ENCODE data around the gene KCNH2. TPM values are rescaled to one million over a fixed set of nuclear protein-coding genes. Genes with fewer than 3 reads are reported as not detected.

KCNH2 gene
- total and polyA plus RNA-seq, 2 of the 8 experiments (the other 6 are each of a cell fraction or from before 2014, with no cell fraction given): 8.0 to 15.0 TPM

GRCh38 chr7:151005566-151005965 lies 27.4 kb upstream of the KCNH2 start:
- Histone ChIP-seq H3K9ac (replicated peaks in 1 of 4; ENCODE audit: extremely low read depth in 1 of 4, low read depth in 3 of 4, low read length in 3 of 4) (no peak overlapping the region), H4K8ac (ENCODE audit: extremely low read depth, insufficient read depth, low read length) (no peak overlapping the region), H3K79me2 (ENCODE audit: control insufficient read depth in 1 of 2, insufficient read depth in 2 of 2, low read length in 2 of 2) (no peaks in the 10 kb centered on the region), H3K9me3 (ENCODE audit: insufficient read depth in 2 of 2, low read depth in 1 of 2, low read length in 1 of 2) (no peaks in the 10 kb centered on the region), H2BK120ac (replicated peaks; ENCODE audit: low read depth, low read length) (no peak overlapping the region), H4K5ac (ENCODE audit: insufficient read length, low read depth, low read length) (no peak overlapping the region), H2BK5ac (ENCODE audit: low read depth, low read length) (no peak overlapping the region), H2BK20ac (ENCODE audit: low read length) (no peak overlapping the region), H3K79me1 (ENCODE audit: low read depth, low read length) (no peaks in the 10 kb centered on the region), H2AFZ (ENCODE audit: low read length) (no peak overlapping the region), H3K23ac (ENCODE audit: insufficient read length) (no peak overlapping the region), H3K27me3 (replicated peaks in 1 of 4; ENCODE audit: control insufficient read depth in 3 of 4, extremely low read depth in 1 of 4, insufficient read depth in 3 of 4, low read length in 3 of 4) (no peaks in the 10 kb centered on the region), H2BK12ac (ENCODE audit: low read depth, low read length) (no peak overlapping the region), H2AK5ac (ENCODE audit: low read depth, low read length) (no peak overlapping the region), H3K18ac (ENCODE audit: extremely low read depth, low read length) (no peak overlapping the region), H3K23me2 (ENCODE audit: low read depth, low read length) (no peaks in the 10 kb centered on the region; the same call in 1 of the 2 replicates), H2BK15ac (ENCODE audit: low read length) (no peak overlapping the region), H3K4me2 (ENCODE audit: insufficient read depth in 1 of 2, low read depth in 2 of 2, low read length in 2 of 2) (no peak overlapping the region), H3K4ac (replicated peaks; ENCODE audit: insufficient read length, low read depth, low read length) (no peak overlapping the region), H3K27ac (ENCODE audit: low read depth, low read length) (no peak overlapping the region), H4K20me1 (replicated peaks in 1 of 2; ENCODE audit: control insufficient read depth in 1 of 2, insufficient read depth in 2 of 2, low read length in 2 of 2) (no peaks in the 10 kb centered on the region), H4K91ac (replicated peaks; ENCODE audit: insufficient read length, low read length) (no peak overlapping the region), H3K56ac (replicated peaks; ENCODE audit: insufficient read length, low read depth, low read length) (no peak overlapping the region), H3K14ac (ENCODE audit: insufficient read length) (no peak overlapping the region), H3K4me3 (ENCODE audit: extremely low read depth in 1 of 4, insufficient read depth in 2 of 4, low read depth in 3 of 4, low read length in 4 of 4) (no peak overlapping the region), H3K4me1 (replicated peaks in 1 of 4; ENCODE audit: control insufficient read depth in 3 of 4, insufficient read depth in 4 of 4, low read length in 3 of 4) (peaks cover 0 to 20% (median 17%) of the 10 kb centered on the region in 4 experiments; a peak in 6 of 7 replicates), H3K36me3 (ENCODE audit: control insufficient read depth in 2 of 4, insufficient read depth in 4 of 4, low read length in 3 of 4) (no peaks in the 10 kb centered on the region)
- WGBS, 2 experiments (ENCODE audit: extremely low coverage in 1 of 2, insufficient coverage in 1 of 2, insufficient read length in 1 of 2, insufficient replicate concordance in 2 of 2, low coverage in 1 of 2, low lambda C conversion rate in 2 of 2, missing lambda C conversion rate in 1 of 2): 88% methylated on average over 9 of the region's 9 CpGs; no CpG with 5 or more reads in 1 of the 2 experiments
- DNase-seq (ENCODE audit: low read depth in 1 of 2, low spot score in 2 of 2) (no peak), FAIRE-seq (no peak)
- TF ChIP-seq SAP30 (IDR thresholded peaks at IDR 0.05; ENCODE audit: insufficient read depth, insufficient replicate concordance, low read length) (no peak), RXRA (IDR thresholded peaks at IDR 0.05; ENCODE audit: insufficient read depth, low read depth, low read length) (no peak), SP4 (IDR thresholded peaks at IDR 0.05; ENCODE audit: low read length) (no peak), SUZ12 (IDR thresholded peaks at IDR 0.05; ENCODE audit: low read length) (no peak), MAX (IDR thresholded peaks at IDR 0.05) (no peak), PHF8 (conservative IDR thresholded peaks at IDR 0.05; ENCODE audit: low read depth, low read length) (no peak), EZH2 (IDR thresholded peaks at IDR 0.05; ENCODE audit: low read depth, low read length, severe bottlenecking) (no peak), CBX5 (IDR thresholded peaks at IDR 0.05; ENCODE audit: low read depth, low read length) (no peak), BRCA1 (IDR thresholded peaks at IDR 0.05; ENCODE audit: low read depth, low read length) (no peak), E2F6 (IDR thresholded peaks at IDR 0.05) (no peak), ASH2L (IDR thresholded peaks at IDR 0.05; ENCODE audit: low read length) (no peak), TAF1 (IDR thresholded peaks at IDR 0.05; ENCODE audit: low read depth, low read length) (no peak), SIRT6 (IDR thresholded peaks at IDR 0.05; ENCODE audit: low read length) (no peak)
- POLR2A ChIA-PET (ENCODE audit: partially characterized antibody): interaction anchor here (0.6 kb wide), 1 partner anchor 95 kb away, joined by 3 read pairs; no protein-coding TSS in a partner anchor
- CTCF ChIA-PET (ENCODE audit: partially characterized antibody): interaction anchor here (1.0 to 11.5 kb wide), 7 partner anchors 9 to 57 kb away, joined by 3 to 142 read pairs (median 6); partner anchors contain the start of genes ATG9B and NOS3

Measured in H1 (cell line).